Endothelial cell of umbilical vein (primary cell): Measurements from ENCODE around the gene GGT7. TPM values are rescaled to one million over a fixed set of nuclear protein-coding genes. Genes with fewer than 3 reads are reported as not detected.

ENCODE experiments used
- BruUV-seq: library from RNA; stranded (reverse); fragments of 400-500 nt; replicated peaks from 2 replicates; lab custom pipeline; 2021; lab: Mats Ljungman, UMichigan
- CTCF ChIA-PET: fragments of 300-600, 350-600 bp; sonication (Branson Sonifier 250); formaldehyde crosslinking; loops from one replicate; lab custom pipeline; 2021; ENCODE audit warnings: antibody characterized with exemption, inconsistent platforms; lab: Charles Lee
- POLR2A ChIA-PET: fragments of 300-600, 350-600 bp; sonication (Branson Sonifier 250); formaldehyde crosslinking; loops from one replicate; lab custom pipeline; 2021; ENCODE audit warnings: antibody characterized with exemption, inconsistent platforms; lab: Charles Lee
- DNase-seq: peaks from one replicate; pipeline ENCODE4 v3.0.0-alpha.2; 2011; ENCODE audit warnings: low read depth, low spot score
- FAIRE-seq: peaks from 2 replicates; lab custom pipeline; 2011; peaks lifted over from hg19 to GRCh38; lab: Jason Lieb, UNC
- H2AFZ ChIP-seq: 2 replicates; pipeline ENCODE4 v1.6.0; 2012; ENCODE audit warnings: low read depth, low read length, control low read depth, inconsistent platforms
- H3K27ac ChIP-seq: 2 replicates; pipeline ENCODE4 v1.5.1; 2011; ENCODE audit warnings: low read depth, mild to moderate bottlenecking, control low read depth, low read length, moderate library complexity; ENCODE audit not compliant: insufficient read depth
- H3K27me3 ChIP-seq, 2 experiments: 2 replicates each; pipeline versions ENCODE4 v1.6.0 to v1.6.1; 2011; ENCODE audit warnings: low read length in 2 of 2, mixed read lengths in 1 of 2; ENCODE audit not compliant: control insufficient read depth in 2 of 2, insufficient read depth in 2 of 2
- H3K36me3 ChIP-seq, 2 experiments: 2 replicates in 1 of 2; 3 replicates in 1 of 2; pipeline ENCODE4 v1.5.1; 2011; ENCODE audit warnings: low read length in 2 of 2, mild to moderate bottlenecking in 1 of 2, moderate library complexity in 1 of 2; ENCODE audit not compliant: control insufficient read depth in 2 of 2, insufficient read depth in 2 of 2; ENCODE audit errors: extremely low read depth in 1 of 2
- H3K4me1 ChIP-seq: 3 replicates; pipeline ENCODE4 v1.5.1; 2011; ENCODE audit warnings: mild to moderate bottlenecking, low read length; ENCODE audit not compliant: control insufficient read depth, insufficient read depth; ENCODE audit errors: extremely low read depth
- H3K4me2 ChIP-seq: 2 replicates; pipeline ENCODE4 v1.6.1; 2011; ENCODE audit warnings: low read length, control low read depth, mixed read lengths; ENCODE audit not compliant: insufficient read depth
- H3K4me3 ChIP-seq, 3 experiments: fragments of 200-600 bp in 1 of 3; sonication (generic), shearing (Covaris generic) in 1 of 3; replicated peaks in 1 of 3; 2 replicates each; pipeline ENCODE4 v1.5.1; 2011 to 2016; ENCODE audit warnings: control low read depth in 3 of 3, low read length in 3 of 3, mild to moderate bottlenecking in 2 of 3, inconsistent platforms in 1 of 3, low read depth in 1 of 3, moderate library complexity in 1 of 3; ENCODE audit not compliant: insufficient read depth in 1 of 3
- H3K79me2 ChIP-seq: 2 replicates; pipeline ENCODE4 v1.6.0; 2012; ENCODE audit warnings: low read length, inconsistent platforms; ENCODE audit not compliant: control insufficient read depth, insufficient read depth
- H3K9ac ChIP-seq: replicated peaks from 2 replicates; pipeline ENCODE3; 2011; ENCODE audit warnings: low read length, control low read depth; ENCODE audit not compliant: insufficient read depth; ENCODE audit errors: extremely low read depth
- H3K9me1 ChIP-seq: replicated peaks from 3 replicates; pipeline ENCODE4 v1.6.0; 2011; ENCODE audit warnings: mild to moderate bottlenecking, low read length; ENCODE audit not compliant: control insufficient read depth, insufficient read depth; ENCODE audit errors: extremely low read depth
- H3K9me3 ChIP-seq: replicated peaks from 2 replicates; pipeline ENCODE4 v1.5.1; 2012; ENCODE audit warnings: low read length, inconsistent platforms; ENCODE audit not compliant: control insufficient read depth, insufficient read depth
- H4K20me1 ChIP-seq: replicated peaks from 2 replicates; pipeline ENCODE3; 2011; ENCODE audit warnings: mild to moderate bottlenecking, low read length; ENCODE audit not compliant: control insufficient read depth, insufficient read depth; ENCODE audit errors: extremely low read depth
- EZH2 ChIP-seq: IDR thresholded peaks from 2 replicates; pipeline ENCODE4 v1.6.1; 2012; ENCODE audit warnings: borderline replicate concordance, low read depth, mild to moderate bottlenecking, moderate library complexity, low read length, inconsistent platforms; ENCODE audit not compliant: severe bottlenecking
- FOS ChIP-seq: IDR thresholded peaks from 2 replicates; pipeline ENCODE4 v1.6.1; 2011; ENCODE audit warnings: mild to moderate bottlenecking, low read length, moderate library complexity, borderline replicate concordance; ENCODE audit not compliant: insufficient read depth
- GATA2 ChIP-seq: IDR thresholded peaks from 2 replicates; pipeline ENCODE4 v1.7.0; 2011; ENCODE audit warnings: low read depth, mild to moderate bottlenecking, moderate library complexity, mixed read lengths, low read length; ENCODE audit not compliant: insufficient read length, insufficient read depth
- JUN ChIP-seq: IDR thresholded peaks from 2 replicates; pipeline ENCODE4 v1.6.1; 2011; ENCODE audit warnings: borderline replicate concordance, low read depth; ENCODE audit not compliant: insufficient read length, insufficient read depth
- MAX ChIP-seq: IDR thresholded peaks from 2 replicates; pipeline ENCODE4 v1.6.1; 2011; ENCODE audit not compliant: insufficient read depth, insufficient read length
- MYC ChIP-seq: IDR thresholded peaks from one replicate; pipeline ENCODE4 v1.6.1; 2011; ENCODE audit warnings: mild to moderate bottlenecking, low read depth, low read length
- POLR2A ChIP-seq: IDR thresholded peaks from 2 replicates; pipeline ENCODE4 v1.6.1; 2012; ENCODE audit warnings: low read depth, mild to moderate bottlenecking, control low read depth, low read length
- POLR2AphosphoS5 ChIP-seq: IDR thresholded peaks from 2 replicates; pipeline ENCODE4 v1.6.1; 2012; ENCODE audit warnings: low read depth, mild to moderate bottlenecking, control low read depth, low read length, moderate library complexity; ENCODE audit not compliant: insufficient read depth
- dilution Hi-C: fragments of 300-500 bp; cut with MboI; formaldehyde crosslinking; loops from one replicate; pipeline ENCODE4 v1.15.0; 2019; ENCODE audit warnings: low sequenced_read_pairs; ENCODE audit not compliant: extremely low pct_ligation_motif_present
- intact Hi-C: fragments of 100-400 bp; cut with micrococcal nuclease; formaldehyde crosslinking; loops from one replicate; pipeline ENCODE4 v1.10.0; 2022
- polyA plus RNA-seq, 4 experiments: library from polyadenylated mRNA; depleted of rRNA in 3 of 4; stranded (reverse) in 3 of 4; unstranded in 1 of 4; fragments of >200 nt; gene quantifications; 2 replicates each; pipeline versions ENCODE4 v1.2.1 to v1.2.3, GENCODE V29; 2011 to 2012; ENCODE audit warnings: missing spikeins in 1 of 4
- total RNA-seq: library from RNA; stranded (reverse); gene quantifications from 2 replicates; pipeline ENCODE4 v1.2.3, GENCODE V29; 2021
- TF ChIP-seq, protein P1 (sequence below), 2 donors: IDR thresholded peaks; 1 replicate in 1 of 2; 2 replicates in 1 of 2; pipeline ENCODE4 v1.5.1; 2011; ENCODE audit warnings: low read length in 2 of 2, mild to moderate bottlenecking in 2 of 2, moderate library complexity in 2 of 2, control low read depth in 1 of 2, inconsistent platforms in 1 of 2, low read depth in 1 of 2; ENCODE audit not compliant: insufficient read depth in 1 of 2; ENCODE audit errors: extremely low read depth in 1 of 2

The GGT7 gene
- total and polyA plus RNA-seq, 2 donors (not counting 3 experiments of a cell fraction or from before 2014, with no cell fraction given) = 4.1 to 5.0 TPM

- Histone ChIP-seq H4K20me1 (no peaks in the 10 kb centered on the region), H3K4me3 (no peak overlapping the region), H3K4me1 (peaks cover 5% of the 10 kb centered on the region), H3K9me3 (no peaks in the 10 kb centered on the region), H3K36me3 (peaks cover 0 to 2% of the 10 kb centered on the region in 2 experiments), H3K4me2 (no peak overlapping the region), H2AFZ (no peak overlapping the region), H3K9me1 (no peaks in the 10 kb centered on the region), H3K27me3 (no peaks in the 10 kb centered on the region), H3K79me2 (peaks cover 2% of the 10 kb centered on the region), H3K27ac (no peak overlapping the region), H3K9ac (no peak overlapping the region)
- DNase-seq (no peak), FAIRE-seq (no peak)
- TF ChIP-seq MAX (no peak), POLR2A (no peak), EZH2 (no peak), GATA2 (no peak), POLR2AphosphoS5 (no peak), MYC (no peak), FOS (no peak), JUN (no peak)
- TF ChIP-seq, protein P1, sequence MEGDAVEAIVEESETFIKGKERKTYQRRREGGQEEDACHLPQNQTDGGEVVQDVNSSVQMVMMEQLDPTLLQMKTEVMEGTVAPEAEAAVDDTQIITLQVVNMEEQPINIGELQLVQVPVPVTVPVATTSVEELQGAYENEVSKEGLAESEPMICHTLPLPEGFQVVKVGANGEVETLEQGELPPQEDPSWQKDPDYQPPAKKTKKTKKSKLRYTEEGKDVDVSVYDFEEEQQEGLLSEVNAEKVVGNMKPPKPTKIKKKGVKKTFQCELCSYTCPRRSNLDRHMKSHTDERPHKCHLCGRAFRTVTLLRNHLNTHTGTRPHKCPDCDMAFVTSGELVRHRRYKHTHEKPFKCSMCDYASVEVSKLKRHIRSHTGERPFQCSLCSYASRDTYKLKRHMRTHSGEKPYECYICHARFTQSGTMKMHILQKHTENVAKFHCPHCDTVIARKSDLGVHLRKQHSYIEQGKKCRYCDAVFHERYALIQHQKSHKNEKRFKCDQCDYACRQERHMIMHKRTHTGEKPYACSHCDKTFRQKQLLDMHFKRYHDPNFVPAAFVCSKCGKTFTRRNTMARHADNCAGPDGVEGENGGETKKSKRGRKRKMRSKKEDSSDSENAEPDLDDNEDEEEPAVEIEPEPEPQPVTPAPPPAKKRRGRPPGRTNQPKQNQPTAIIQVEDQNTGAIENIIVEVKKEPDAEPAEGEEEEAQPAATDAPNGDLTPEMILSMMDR (IDR thresholded peaks at IDR 0.05; ENCODE audit: extremely low read depth in 1 of 2, insufficient read depth in 1 of 2, low read depth in 1 of 2, low read length in 2 of 2) = no peak
- dilution Hi-C loops (no loop called here), intact Hi-C loops (no loop called here)
- ChIA-PET POLR2A (no interaction called here), CTCF (interaction anchor here (0.7 to 1.0 kb wide), 2 partner anchors 12 to 15 kb away, joined by 4 read pairs; no protein-coding TSS in a partner anchor)
- no TSS peak for BruUV-seq
Measured at GRCh38 chr20:34894723-34895122, 22.1 kb upstream of the GGT7 start.
